Renal cortical epithelial cell (primary cell): ENCODE measurements around the gene DAB2IP. TPM values are rescaled to one million over a fixed set of nuclear protein-coding genes. Genes with fewer than 3 reads are reported as not detected.
"Not testable (repeated sequence)": the region's sequence is repeated elsewhere in the genome, so short reads cannot be mapped to it uniquely, and the experiment has no call there.

Source experiments
- DNase-seq: peaks from one replicate; pipeline ENCODE4 v3.0.0-alpha.2; 2011; ENCODE audit warnings: low read depth
- total RNA-seq: library from RNA; depleted of rRNA; stranded (reverse); fragments of >200 nt; gene quantifications from 2 replicates; pipeline ENCODE4 v1.2.3, GENCODE V29; 2014

DAB2IP gene
- total RNA-seq, 1 donor from 2014 or later = 37.5 TPM

DNA sequence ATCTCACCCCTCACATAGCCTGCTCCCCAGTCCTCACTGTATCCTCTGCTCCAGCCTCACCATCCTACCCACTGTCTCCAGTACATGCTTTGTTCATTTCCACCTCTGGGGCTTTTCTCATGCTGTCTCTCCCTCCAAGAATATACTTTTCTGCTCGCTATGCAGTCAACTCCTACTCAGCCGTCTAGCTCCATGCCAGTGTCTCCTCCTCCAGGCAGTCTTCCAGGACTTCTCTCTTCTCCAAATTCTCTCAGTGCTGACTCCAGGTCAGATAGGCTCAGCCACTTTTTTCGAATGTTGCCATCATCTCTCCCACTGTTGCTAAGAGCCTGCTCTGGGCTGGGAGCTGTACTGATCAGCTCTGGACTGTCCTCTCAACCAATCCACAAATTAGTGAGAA, 8.0 kb upstream of the DAB2IP start:
- DNase-seq = no peak

GRCh38 chr9:121644040-121644439, 7.4 kb upstream of the DAB2IP start:
- not testable (repeated sequence) for DNase-seq

GRCh38 chr9:121645003-121645402, 6.4 kb upstream of the DAB2IP start:
- no peak for DNase-seq

- DNase-seq = peak; percentile 45
These were observed 5.3 kb upstream of the DAB2IP start for GRCh38 chr9:121645853-121646807.

- DNase-seq = no peak
These were observed 4.4 kb upstream of the DAB2IP start for GRCh38 chr9:121646992-121647391.

DNA sequence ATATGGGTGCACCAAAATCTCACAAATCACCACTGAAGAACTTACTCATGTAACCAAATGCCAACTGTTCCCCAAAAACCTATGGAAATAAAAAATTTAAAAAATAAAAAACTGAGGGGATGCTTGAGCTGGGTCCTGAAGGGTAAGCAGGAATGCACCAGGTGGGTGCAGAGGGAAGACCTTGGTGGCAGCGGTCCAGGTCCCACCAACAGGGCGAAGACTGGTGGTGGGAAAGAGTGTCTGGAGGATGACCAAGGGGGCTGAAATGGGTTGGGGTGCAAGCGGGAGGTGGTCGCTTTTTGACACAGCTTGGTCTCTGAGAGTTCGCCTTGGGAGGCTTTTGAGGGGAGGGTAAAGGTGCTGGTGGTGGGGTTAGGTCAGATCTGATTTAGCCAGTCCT, 3.3 kb upstream of the DAB2IP start:
- DNase-seq = no peak

DNA sequence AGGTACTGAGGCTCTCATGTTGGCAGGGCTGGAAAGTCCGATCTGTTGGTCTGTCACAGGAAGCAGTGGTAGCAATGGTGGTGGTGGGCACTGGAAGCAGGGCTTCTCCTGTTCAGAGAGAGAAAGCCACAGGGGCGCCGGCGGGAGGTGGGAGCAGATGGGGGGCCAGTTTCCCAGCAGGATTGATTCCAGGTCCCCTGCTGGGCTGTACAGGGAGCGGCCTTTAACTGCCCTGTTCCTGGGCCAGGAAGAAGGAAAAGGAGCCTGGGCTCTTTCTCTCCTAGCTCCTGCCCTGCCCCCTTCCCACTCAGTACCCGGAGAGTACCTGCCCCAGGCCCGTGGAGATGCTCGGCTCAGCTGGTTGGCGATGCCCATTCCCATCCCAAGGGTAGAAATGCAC, 2.6 kb upstream of the DAB2IP start:
- DNase-seq = no peak

- no peak for DNase-seq
These were observed 1.8 kb upstream of the DAB2IP start for GRCh38 chr9:121649476-121650216.

- DNase-seq = peak; percentile 34
These were observed 1.0 kb upstream of the DAB2IP start for GRCh38 chr9:121650217-121651007.

GRCh38 chr9:121651008-121651294, 483 bp upstream of the DAB2IP start:
- DNase-seq = no peak

DNA sequence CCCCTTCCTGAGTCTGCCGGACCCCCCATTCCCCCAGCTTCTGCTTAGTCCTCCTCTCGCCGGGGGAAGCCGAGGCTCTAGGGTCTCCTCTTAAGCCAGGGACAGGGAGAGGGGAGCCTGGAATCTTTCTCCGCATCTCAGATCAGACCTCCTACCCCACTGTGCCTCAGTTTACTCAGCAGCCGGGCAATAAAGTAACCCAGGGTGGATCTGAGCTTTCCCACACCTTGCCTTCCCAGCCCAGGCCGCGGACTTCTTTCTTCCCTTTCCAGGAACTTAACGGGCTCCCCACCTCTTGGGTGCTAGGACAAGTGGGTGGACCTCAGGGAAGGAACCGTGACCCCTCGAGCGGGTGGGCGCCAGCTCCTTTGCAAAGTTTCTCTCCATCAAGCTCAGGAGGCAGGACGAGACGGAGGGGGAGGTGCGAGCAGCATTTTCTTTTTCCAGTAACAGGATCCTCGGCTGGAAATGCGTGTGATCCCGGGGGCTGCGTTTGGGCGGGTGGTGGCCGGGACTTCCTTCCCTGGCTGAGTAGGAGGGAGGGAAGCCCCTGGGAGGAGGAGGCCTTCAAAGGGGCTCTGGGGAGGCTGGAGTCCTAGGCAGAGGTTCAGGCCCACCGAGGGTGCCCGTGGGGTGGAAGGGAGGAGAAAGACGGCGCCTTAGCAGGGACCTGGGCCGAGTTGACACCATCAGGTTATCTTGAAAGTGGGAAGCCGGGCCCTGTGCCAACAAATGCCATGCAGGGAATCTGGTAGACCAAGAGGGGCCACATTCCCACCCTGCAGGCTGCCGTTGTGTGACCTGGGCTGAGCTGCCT, 795 bp downstream of the DAB2IP start:
- no peak for DNase-seq

- DNase-seq = no peak
These were observed 1.4 kb downstream of the DAB2IP start for GRCh38 chr9:121652838-121653231.

GRCh38 chr9:121654499-121655140, 3.2 kb downstream of the DAB2IP start:
- no peak for DNase-seq

DNA sequence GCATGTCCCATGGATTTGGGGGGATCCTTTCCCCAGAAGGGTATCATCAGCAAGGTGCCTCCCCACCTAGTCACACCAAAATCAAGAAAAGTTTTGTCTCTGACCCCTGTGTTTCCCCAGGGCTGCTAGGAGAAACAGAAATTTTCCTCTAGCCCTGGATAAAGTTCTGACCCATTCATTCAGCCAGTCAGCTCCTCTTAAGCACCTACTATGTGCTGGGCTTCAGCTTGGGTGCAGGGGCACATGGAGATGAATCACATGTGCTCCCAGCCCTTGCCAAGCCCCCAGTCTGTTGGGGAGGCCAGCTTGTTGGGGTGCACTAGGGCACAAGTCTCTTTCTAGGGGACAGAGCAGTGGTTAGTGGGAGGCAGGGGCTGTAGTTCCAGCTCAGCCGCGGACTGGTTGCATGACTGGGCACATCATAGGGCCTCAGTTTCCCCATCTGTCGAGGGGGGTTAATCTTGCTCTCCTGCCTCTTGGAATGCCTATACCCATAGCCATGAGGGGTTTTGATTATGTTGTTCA, 3.9 kb downstream of the DAB2IP start:
- DNase-seq = no peak

DNA sequence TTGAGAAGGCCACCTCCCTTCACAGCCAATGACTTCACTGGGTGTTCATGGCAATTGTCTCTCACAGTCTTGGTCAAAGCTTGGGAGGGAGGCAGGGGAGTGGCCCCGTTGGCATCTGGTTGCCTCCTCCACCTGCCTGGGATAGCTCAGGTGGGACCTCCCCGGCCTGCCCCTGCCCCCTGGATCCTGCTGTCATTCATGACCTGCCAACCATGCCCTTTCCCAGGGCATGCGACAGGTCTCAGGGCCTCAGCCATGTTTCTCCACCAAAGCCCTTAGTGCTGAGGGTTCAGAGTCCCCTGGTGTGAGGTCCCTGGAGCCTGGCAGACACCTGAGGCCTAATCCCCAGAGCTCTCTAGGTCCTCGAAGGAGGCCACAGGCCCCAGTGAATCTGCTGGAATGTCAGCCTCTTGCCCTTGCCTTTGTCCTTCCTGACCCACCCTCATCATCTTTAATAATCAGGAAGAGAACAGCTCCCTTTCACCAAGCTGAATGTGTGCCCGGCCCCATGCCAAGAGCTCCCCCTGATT, 5.6 kb downstream of the DAB2IP start:
- no peak for DNase-seq

DNA sequence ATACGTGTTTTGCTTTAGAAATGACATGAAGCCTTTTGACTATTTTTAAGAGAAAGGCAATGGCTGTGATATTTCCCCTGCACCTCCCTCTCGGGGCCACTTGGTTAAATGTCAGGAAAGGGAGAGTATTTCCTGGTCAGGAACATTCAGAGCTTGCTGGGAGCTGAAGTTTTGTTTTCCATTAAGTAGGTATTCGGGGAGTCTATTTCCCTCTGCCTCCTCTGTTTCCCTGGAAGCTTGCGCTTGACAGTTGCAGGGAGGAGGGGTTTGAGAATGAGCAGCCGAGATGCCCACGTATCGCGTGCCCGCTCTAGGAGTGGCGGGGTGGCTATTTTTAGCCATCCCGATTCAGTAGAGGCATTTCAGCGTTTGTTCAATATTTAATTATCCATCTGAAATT, 6.7 kb downstream of the DAB2IP start:
- DNase-seq = no peak

GRCh38 chr9:121658591-121658990, 7.2 kb downstream of the DAB2IP start:
- DNase-seq = no peak

- no peak for DNase-seq
These were observed 8.9 kb downstream of the DAB2IP start for GRCh38 chr9:121660367-121660766.

DNA sequence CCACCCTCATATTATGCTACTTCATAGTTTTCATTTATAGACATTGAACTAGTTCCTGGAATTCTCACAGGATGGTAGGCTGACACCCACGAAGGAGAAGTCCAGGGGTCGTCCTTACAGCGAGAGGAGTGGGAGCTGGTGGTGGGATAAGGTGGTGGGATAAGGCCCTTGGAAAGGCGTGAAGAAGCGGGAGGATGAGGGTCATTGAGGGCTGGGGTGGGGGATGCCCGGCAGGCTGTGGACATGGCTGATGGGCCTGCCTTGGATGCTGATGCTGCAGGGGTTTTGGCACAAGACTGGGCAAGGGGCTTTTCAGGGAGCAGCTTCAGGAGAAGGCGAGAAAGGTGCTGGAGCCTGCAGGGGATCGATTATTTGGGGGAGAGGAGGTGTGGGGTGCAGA, 9.4 kb downstream of the DAB2IP start:
- DNase-seq = no peak

GRCh38 chr9:121661328-121661727, 9.9 kb downstream of the DAB2IP start:
- DNase-seq = no peak

- DNase-seq = no peak
These were observed 10.9 kb downstream of the DAB2IP start for GRCh38 chr9:121662359-121662758.
